HL-60 (cell line): ENCODE data around the gene PERM1.
A peak's percentile ranks its signal among the peaks of the same experiment; 100 is the strongest.

ENCODE experiments used
- CTCF ChIP-seq: IDR thresholded peaks from one replicate; pipeline ENCODE4 v1.5.1; 2011; ENCODE audit warnings: low read length, control low read depth, inconsistent platforms; ENCODE audit not compliant: insufficient read depth
- GABPA ChIP-seq: IDR thresholded peaks from 2 replicates; pipeline ENCODE4 v1.6.1; 2012; ENCODE audit warnings: low read depth
- POLR2AphosphoS5 ChIP-seq: IDR thresholded peaks from 2 replicates; pipeline ENCODE4 v1.6.1; 2012; ENCODE audit warnings: low read depth
- REST ChIP-seq: IDR thresholded peaks from 2 replicates; pipeline ENCODE4 v1.6.1; 2012; ENCODE audit warnings: low read depth; ENCODE audit not compliant: insufficient replicate concordance
- SPI1 ChIP-seq: IDR thresholded peaks from 2 replicates; pipeline ENCODE4 v1.6.1; 2012; ENCODE audit warnings: low read depth, mild to moderate bottlenecking, borderline replicate concordance

GRCh38 chr1:1004780-1005697 is 23.1 kb upstream of the PERM1 start:
- TF ChIP-seq REST (no peak), CTCF (no peak), POLR2AphosphoS5 (peak; percentile 52), GABPA (no peak), SPI1 (no peak)
